Left hindlimb (tissue), 1 donor: ENCODE data around the gene BMI1.
"Not testable (repeated sequence)": the region's sequence is repeated elsewhere in the genome, so short reads cannot be mapped to it uniquely, and the experiment has no call there.

ENCODE experiments used
- DNase-seq: peaks from one replicate; pipeline ENCODE4 v3.0.0-alpha.2; 2018

BMI1 gene

GRCh38 chr10:22320591-22321155 is at the start of gene BMI1:
Gene BMI1, plus strand, starts transcription at chr10:22321099. Its CDS starts 5,351 bp downstream, at chr10:22326450.
- DNase-seq, result peak; percentile 97

- DNase-seq, result no peak
Observed at GRCh38 chr10:22271786-22272185, 49.1 kb upstream of the BMI1 start.

- DNase-seq, result no peak
Observed at GRCh38 chr10:22278441-22278782, 42.5 kb upstream of the BMI1 start.

GRCh38 chr10:22280078-22280477 is 40.8 kb upstream of the BMI1 start:
- DNase-seq, result no peak

- no peak for DNase-seq
Observed at GRCh38 chr10:22285130-22285529, 35.8 kb upstream of the BMI1 start.

- no peak for DNase-seq
Observed at GRCh38 chr10:22293747-22294404, 27.0 kb upstream of the BMI1 start.

- no peak for DNase-seq
Observed at GRCh38 chr10:22294694-22295093, 26.2 kb upstream of the BMI1 start.

GRCh38 chr10:22301193-22301592 is 19.7 kb upstream of the BMI1 start:
- no peak for DNase-seq

GRCh38 chr10:22303461-22303860 is 17.4 kb upstream of the BMI1 start:
- no peak for DNase-seq

- no peak for DNase-seq
Observed at GRCh38 chr10:22305721-22306120, 15.2 kb upstream of the BMI1 start.

GRCh38 chr10:22308390-22308789 is 12.5 kb upstream of the BMI1 start:
- DNase-seq, result no peak

GRCh38 chr10:22309180-22310000 is 11.5 kb upstream of the BMI1 start:
- no peak for DNase-seq

- DNase-seq, result not testable (repeated sequence)
Observed at GRCh38 chr10:22310012-22310411, 10.9 kb upstream of the BMI1 start.

GRCh38 chr10:22310928-22311327 is 10.0 kb upstream of the BMI1 start:
- no peak for DNase-seq

GRCh38 chr10:22314852-22315251 is 6.0 kb upstream of the BMI1 start:
- no peak for DNase-seq

- no peak for DNase-seq
Observed at GRCh38 chr10:22315455-22316285, 5.2 kb upstream of the BMI1 start.

- peak; percentile 91 for DNase-seq
Observed at GRCh38 chr10:22316286-22317075, 4.4 kb upstream of the BMI1 start, which contains the start of gene COMMD3. Gene COMMD3, plus strand, starts transcription at chr10:22316388. Its CDS starts 30 bp downstream, at chr10:22316418.

- DNase-seq, result no peak
Observed at GRCh38 chr10:22317076-22317370, 3.9 kb upstream of the BMI1 start.

GRCh38 chr10:22317771-22318565 is 2.9 kb upstream of the BMI1 start:
- no peak for DNase-seq

GRCh38 chr10:22318772-22319171 is 2.1 kb upstream of the BMI1 start:
- DNase-seq, result no peak

GRCh38 chr10:22319547-22319979 is 1.3 kb upstream of the BMI1 start:
- DNase-seq, result no peak
